A549 (cell line): ENCODE measurements around the gene DMAC2. TPM values are rescaled to one million over a fixed set of nuclear protein-coding genes. Genes with fewer than 3 reads are reported as not detected.
A peak's percentile ranks its signal among the peaks of the same experiment; 100 is the strongest.

Experiments
- ATAC-seq, 2 experiments: fragments of 200-7000 bp in 1 of 2; fragments of >200 bp in 1 of 2; cut with Nextera tagmentation in 1 of 2; cut with Tn5 transposase in 1 of 2; 3 replicates each; pipeline versions ENCODE4 v1.8.0 to v1.9.1; 2018 to 2020; ENCODE audit warnings: mild to moderate bottlenecking in 1 of 2, moderate library complexity in 1 of 2
- CTCF ChIA-PET: fragments of 300-600 bp; sonication (Branson Sonifier 250); formaldehyde crosslinking; extraction: SDS; loops from one replicate; lab custom pipeline; 2021; ENCODE audit warnings: antibody characterized with exemption, inconsistent platforms; lab: Yijun Ruan, JAX
- POLR2A ChIA-PET: fragments of 350-600 bp; formaldehyde crosslinking; extraction: SDS; loops from one replicate; lab custom pipeline; 2021; ENCODE audit warnings: antibody characterized with exemption, inconsistent platforms; lab: Yijun Ruan, JAX
- DNase-seq, 2 experiments: peaks; one replicate each; pipeline versions ENCODE4 v3.0.0 to v3.0.0-alpha.2; 2011 to 2016; ENCODE audit warnings: low read depth in 1 of 2, low spot score in 1 of 2
- FAIRE-seq: peaks from 2 replicates; lab custom pipeline; 2011; peaks lifted over from hg19 to GRCh38; lab: Jason Lieb, UNC
- H3K27ac ChIP-seq, 2 experiments: fragments of >200 bp; sonication (Bioruptor Twin); formaldehyde crosslinking; 3 replicates each; pipeline ENCODE4 v1.5.1; 2016 to 2017
- H3K4me1 ChIP-seq: fragments of >200 bp; sonication (Bioruptor Twin); formaldehyde crosslinking; 3 replicates; pipeline ENCODE4 v1.6.1; 2016
- H3K4me2 ChIP-seq: fragments of >200 bp; sonication (Bioruptor Twin); formaldehyde crosslinking; 3 replicates; pipeline ENCODE4 v1.6.1; 2016
- H3K4me3 ChIP-seq: fragments of >200 bp; sonication (Bioruptor Twin); formaldehyde crosslinking; 3 replicates; pipeline ENCODE4 v1.5.1; 2016
- H3K9me3 ChIP-seq: fragments of >200 bp; sonication (Bioruptor Twin); formaldehyde crosslinking; 3 replicates; pipeline ENCODE4 v1.6.1; 2016
- ATOH8 ChIP-seq: fragments of 250-450 bp; sonication (Bioruptor Pico); IDR thresholded peaks from 2 replicates; pipeline ENCODE4 v1.5.0; 2020; ENCODE audit warnings: low read depth, mild to moderate bottlenecking, moderate library complexity
- BCL3 ChIP-seq: fragments of >200 bp; sonication (Bioruptor Twin); formaldehyde crosslinking; IDR thresholded peaks from 3 replicates; pipeline ENCODE4 v1.6.1; 2016
- BHLHE40 ChIP-seq: IDR thresholded peaks from 2 replicates; pipeline ENCODE4 v1.6.1; 2012; ENCODE audit warnings: low read depth, low read length, inconsistent platforms
- CBX8 ChIP-seq: fragments of 200-600 bp; sonication (generic); IDR thresholded peaks from 2 replicates; pipeline ENCODE4 v1.6.1; 2016
- CEBPB ChIP-seq, 2 experiments: fragments of >200 bp in 1 of 2; sonication (Bioruptor Twin) in 1 of 2; formaldehyde crosslinking in 1 of 2; IDR thresholded peaks; 2 replicates each; pipeline ENCODE4 v1.6.1; 2012 to 2016
- CTCF ChIP-seq: fragments of >200 bp; sonication (Bioruptor Twin); formaldehyde crosslinking; IDR thresholded peaks from 3 replicates; pipeline ENCODE4 v1.5.1; 2016
- EHF ChIP-seq: fragments of 250-450 bp; sonication (Bioruptor Pico); IDR thresholded peaks from 2 replicates; pipeline ENCODE4 v1.5.0; 2020; ENCODE audit warnings: mild to moderate bottlenecking
- ELK1 ChIP-seq: fragments of 150-350 bp; IDR thresholded peaks from 2 replicates; pipeline ENCODE4 v1.6.1; 2014; ENCODE audit warnings: low read depth, mild to moderate bottlenecking, low read length
- ESRRA ChIP-seq: fragments of 150-350 bp; IDR thresholded peaks from 2 replicates; pipeline ENCODE4 v1.6.1; 2014; ENCODE audit warnings: mild to moderate bottlenecking, low read length, borderline replicate concordance
- FOSB ChIP-seq: fragments of 250-450 bp; sonication (Bioruptor Pico); IDR thresholded peaks from 2 replicates; pipeline ENCODE4 v1.5.0; 2020; ENCODE audit warnings: mild to moderate bottlenecking, moderate library complexity
- HES2 ChIP-seq: fragments of >200 bp; sonication (Bioruptor Twin); formaldehyde crosslinking; IDR thresholded peaks from 2 replicates; pipeline ENCODE4 v1.6.1; 2016
- HOXA7 ChIP-seq: fragments of 250-450 bp; sonication (Bioruptor Pico); IDR thresholded peaks from 2 replicates; pipeline ENCODE4 v1.5.0; 2020; ENCODE audit warnings: mild to moderate bottlenecking, moderate library complexity
- HOXB13 ChIP-seq: fragments of 250-450 bp; sonication (Bioruptor Pico); IDR thresholded peaks from 2 replicates; pipeline ENCODE4 v1.5.0; 2020; ENCODE audit warnings: low read depth, mild to moderate bottlenecking, moderate library complexity
- JUN ChIP-seq, 2 experiments: fragments of >200 bp; sonication (Bioruptor Twin); formaldehyde crosslinking; IDR thresholded peaks; 2 replicates in 1 of 2; 3 replicates in 1 of 2; pipeline ENCODE4 v1.6.1; 2016 to 2017
- KDM1A ChIP-seq: fragments of 200-600 bp; sonication (generic); IDR thresholded peaks from 2 replicates; pipeline ENCODE4 v1.6.1; 2016; ENCODE audit warnings: low read depth, mild to moderate bottlenecking
- MAX ChIP-seq: IDR thresholded peaks from 2 replicates; pipeline ENCODE4 v1.6.1; 2012
- NFE2L2 ChIP-seq: fragments of 150-350 bp; conservative IDR thresholded peaks from 2 replicates; pipeline ENCODE4 v1.6.1; 2014; ENCODE audit warnings: low read length
- NR3C1 ChIP-seq: fragments of >200 bp; sonication (Bioruptor Twin); formaldehyde crosslinking; IDR thresholded peaks from 3 replicates; pipeline ENCODE4 v1.6.1; 2017
- PHF8 ChIP-seq: fragments of 200-600 bp; sonication (generic); IDR thresholded peaks from 2 replicates; pipeline ENCODE4 v1.6.1; 2016; ENCODE audit warnings: low read depth, mild to moderate bottlenecking, antibody characterized with exemption, moderate library complexity, borderline replicate concordance
- RARB ChIP-seq: fragments of 250-450 bp; sonication (Bioruptor Pico); IDR thresholded peaks from 2 replicates; pipeline ENCODE4 v1.8.0; 2021; ENCODE audit warnings: mild to moderate bottlenecking, moderate library complexity
- RFX5 ChIP-seq: fragments of 450-650 bp; IDR thresholded peaks from 2 replicates; pipeline ENCODE4 v1.7.1; 2014; ENCODE audit warnings: antibody characterized with exemption, mild to moderate bottlenecking, moderate library complexity
- SMC3 ChIP-seq: fragments of >200 bp; sonication (Bioruptor Twin); formaldehyde crosslinking; IDR thresholded peaks from 3 replicates; pipeline ENCODE4 v1.6.1; 2018; ENCODE audit warnings: inconsistent platforms
- SREBF2 ChIP-seq: fragments of 450-650 bp; IDR thresholded peaks from 2 replicates; pipeline ENCODE4 v1.6.1; 2014; ENCODE audit warnings: mild to moderate bottlenecking, moderate library complexity
- ZC3H11A ChIP-seq: fragments of 450-650 bp; IDR thresholded peaks from 2 replicates; pipeline ENCODE4 v1.6.1; 2014; ENCODE audit warnings: antibody characterized with exemption, mild to moderate bottlenecking
- ZFP36 ChIP-seq: fragments of 450-650 bp; IDR thresholded peaks from 2 replicates; pipeline ENCODE4 v1.6.1; 2014; ENCODE audit warnings: borderline replicate concordance; ENCODE audit not compliant: partially characterized antibody
- ZNF302 ChIP-seq: fragments of 250-450 bp; sonication (Bioruptor Pico); IDR thresholded peaks from 2 replicates; pipeline ENCODE4 v1.9.0; 2021; ENCODE audit warnings: inconsistent platforms, mild to moderate bottlenecking, moderate library complexity
- ZSCAN20 ChIP-seq: fragments of 250-450 bp; sonication (Bioruptor Pico); IDR thresholded peaks from 2 replicates; pipeline ENCODE4 v1.8.0; 2022; ENCODE audit warnings: mild to moderate bottlenecking, moderate library complexity
- WGBS: methylation state at CpG from one replicate; pipeline ENCODE4 v1.1.6; 2017; ENCODE audit errors: missing lambda C conversion rate; 5-methylcytosine and 5-hydroxymethylcytosine counted together
- polyA plus RNA-seq, 4 experiments: library from polyadenylated mRNA; depleted of rRNA in 3 of 4; stranded (reverse); fragments of >200 nt; fragmentation: RNase III in 1 of 4; extraction: RNeasy Plus Mini Kit Qiagen cat#74134 plus additional on column Dnase treatment in 1 of 4; gene quantifications; 2 replicates in 3 of 4; 3 replicates in 1 of 4; pipeline ENCODE4 v1.2.3, GENCODE V29; 2011 to 2017

The DMAC2 gene
- polyA plus RNA-seq, 2 of the 4 experiments (the other 2 are of a cell fraction) = 132 to 155 TPM

DNA sequence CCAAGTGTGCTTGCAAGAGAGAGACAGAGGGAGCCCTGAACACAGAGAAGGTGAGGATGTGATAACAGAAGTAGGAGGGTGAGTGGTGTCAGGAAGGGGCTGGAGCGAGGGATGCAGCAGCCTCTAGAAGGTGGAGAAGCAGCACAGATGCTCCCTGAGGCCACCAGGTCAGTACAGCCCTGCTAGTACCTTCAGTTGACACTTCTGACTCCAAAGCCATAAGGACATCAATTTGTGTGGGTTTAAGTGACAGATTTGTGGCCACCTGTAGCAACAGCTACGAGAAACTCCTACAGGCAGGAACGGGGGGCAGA, 10.1 kb upstream of the DMAC2 start (continued):
- TF ChIP-seq ELK1 (no peak), NFE2L2 (no peak), CBX8 (no peak), EHF (no peak), SMC3 (no peak), ZSCAN20 (CRISPR knock-in tag) (no peak), BHLHE40 (no peak)

- H3K9me3 ChIP-seq = 0 out of 3 replicates have a peak, but pooled peaks cover 4% of the 10 kb centered on the region
- ChIA-PET POLR2A (interaction anchor here (0.6 to 3.4 kb wide), 5 partner anchors 10 to 839 kb away, joined by 4 to 37 read pairs (median 6); partner anchors contain the start of gene DMAC2), CTCF (interaction anchor here (0.5 to 15.6 kb wide), 77 partner anchors 7 to 1479 kb away, joined by 3 to 1358 read pairs (median 4); partner anchors contain the start of genes B3GNT8, B9D2, CEACAM21 and CEACAM7)
- DNase-seq (peak; percentile 84 to 98), ATAC-seq (peak; percentile 89 to 97), FAIRE-seq (peak; percentile 98)
- peak overlapping the region in 1 of 2 experiments; percentile 5; a peak in 1 of 6 replicates for H3K27ac ChIP-seq
- H3K4me3 ChIP-seq = peak overlapping the region; percentile 26
- H3K4me2 ChIP-seq = peak overlapping the region; percentile 78
- H3K4me1 ChIP-seq = 0 out of 3 replicates have a peak, but pooled peaks cover 3% of the 10 kb centered on the region
- 5% methylated on average over 22 of the region's 22 CpGs for whole genome bisulfite sequencing
- TF ChIP-seq CTCF = peak; percentile 100
- no peak for TF ChIP-seq HOXA7 (CRISPR knock-in tag)
- no peak for TF ChIP-seq BCL3
- no peak for TF ChIP-seq HOXB13 (CRISPR knock-in tag)
- TF ChIP-seq RFX5 = no peak
- peak; percentile 69; the same call in 1 of the 2 replicates for TF ChIP-seq MAX
- no peak for TF ChIP-seq JUN (IDR thresholded peaks at IDR 0.05)
- TF ChIP-seq ZC3H11A = no peak
- TF ChIP-seq KDM1A = no peak
- no peak for TF ChIP-seq HES2
- TF ChIP-seq ZNF302 = no peak
- no peak; a peak in 1 of 4 replicates for TF ChIP-seq CEBPB (IDR thresholded peaks at IDR 0.05)
- TF ChIP-seq NFE2L2 = no peak
- TF ChIP-seq ESRRA = no peak
- no peak for TF ChIP-seq NR3C1
- no peak for TF ChIP-seq SREBF2
- peak; percentile 4 for TF ChIP-seq ZFP36
- no peak for TF ChIP-seq ELK1
- no peak for TF ChIP-seq EHF
- no peak for TF ChIP-seq FOSB (CRISPR knock-in tag)
- no peak for TF ChIP-seq ATOH8 (CRISPR knock-in tag)
- TF ChIP-seq RARB = no peak
- no peak for TF ChIP-seq PHF8
Observed at GRCh38 chr19:41449079-41449864, 9.6 kb upstream of the DMAC2 start.
